BE2C (cell line): ENCODE measurements around the gene UNC5B.
A peak's percentile ranks its signal among the peaks of the same experiment; 100 is the strongest.

ENCODE experiments used
- DNase-seq: peaks from one replicate; pipeline ENCODE4 v3.0.0-alpha.2; 2020
- H3K27me3 ChIP-seq: fragments of 250-450 bp; sonication (Bioruptor Pico); 2 replicates; pipeline ENCODE4 v1.5.1; 2020; ENCODE audit warnings: mild to moderate bottlenecking
- H3K36me3 ChIP-seq: fragments of 250-450 bp; sonication (Bioruptor Pico); 2 replicates; pipeline ENCODE4 v1.5.1; 2020; ENCODE audit warnings: mild to moderate bottlenecking
- H3K4me1 ChIP-seq: fragments of 250-450 bp; sonication (Bioruptor Pico); 2 replicates; pipeline ENCODE4 v1.5.1; 2020
- H3K4me3 ChIP-seq: 2 replicates; pipeline ENCODE4 v1.5.1; 2011; ENCODE audit warnings: low read depth, low read length
- H3K9me3 ChIP-seq: fragments of 250-450 bp; sonication (Bioruptor Pico); 2 replicates; pipeline ENCODE4 v1.5.1; 2020
- CTCF ChIP-seq: IDR thresholded peaks from 2 replicates; pipeline ENCODE4 v1.5.1; 2012; ENCODE audit warnings: mild to moderate bottlenecking, low read depth, low read length

Gene UNC5B

GRCh38 chr10:71234970-71235685 is 22.8 kb downstream of the UNC5B start:
- Histone ChIP-seq H3K9me3 (no peaks in the 10 kb centered on the region), H3K27me3 (no peaks in the 10 kb centered on the region), H3K4me3 (peak overlapping the region; percentile 28), H3K36me3 (peaks cover 18% of the 10 kb centered on the region), H3K4me1 (peaks cover 92% of the 10 kb centered on the region)
- peak; percentile 96 for DNase-seq
- TF ChIP-seq CTCF = no peak; the same call in 1 of the 2 replicates

- peaks cover 92% of the 10 kb centered on the region for H3K4me1 ChIP-seq
- H3K27me3 ChIP-seq = no peaks in the 10 kb centered on the region
- DNase-seq = no peak
- TF ChIP-seq CTCF = no peak
- H3K4me3 ChIP-seq = no peak overlapping the region
- H3K36me3 ChIP-seq = peaks cover 18% of the 10 kb centered on the region
- H3K9me3 ChIP-seq = no peaks in the 10 kb centered on the region
Observed at GRCh38 chr10:71235808-71236207, 23.4 kb downstream of the UNC5B start.

- Histone ChIP-seq H3K9me3 (no peaks in the 10 kb centered on the region), H3K27me3 (no peaks in the 10 kb centered on the region), H3K4me1 (peaks cover 91% of the 10 kb centered on the region), H3K36me3 (peaks cover 18% of the 10 kb centered on the region), H3K4me3 (no peak overlapping the region)
- TF ChIP-seq CTCF = no peak
- no peak for DNase-seq
Observed at GRCh38 chr10:71236286-71236685, 23.9 kb downstream of the UNC5B start.

- TF ChIP-seq CTCF = no peak
- H3K9me3 ChIP-seq = no peaks in the 10 kb centered on the region
- H3K4me1 ChIP-seq = peaks cover 90% of the 10 kb centered on the region
- no peak overlapping the region for H3K4me3 ChIP-seq
- peaks cover 20% of the 10 kb centered on the region for H3K36me3 ChIP-seq
- no peaks in the 10 kb centered on the region for H3K27me3 ChIP-seq
- no peak for DNase-seq
Observed at GRCh38 chr10:71236822-71237682, 24.7 kb downstream of the UNC5B start.

GRCh38 chr10:71237843-71238623 is 25.7 kb downstream of the UNC5B start:
- no peak for DNase-seq
- H3K36me3 ChIP-seq = peaks cover 26% of the 10 kb centered on the region
- no peak for TF ChIP-seq CTCF
- no peaks in the 10 kb centered on the region for H3K27me3 ChIP-seq
- H3K4me1 ChIP-seq = peaks cover 90% of the 10 kb centered on the region
- no peaks in the 10 kb centered on the region for H3K9me3 ChIP-seq
- no peak overlapping the region for H3K4me3 ChIP-seq
